SK-N-SH (cell line): Measurements from ENCODE around the gene RCCD1.

Source experiments
- EP300 ChIP-seq, 2 experiments: IDR thresholded peaks; 2 replicates each; pipeline versions ENCODE4 v1.4.0 to v1.6.1; 2012; ENCODE audit warnings: borderline replicate concordance in 1 of 2, low read depth in 1 of 2, low read length in 1 of 2
- GABPA ChIP-seq: IDR thresholded peaks from 2 replicates; pipeline ENCODE4 v1.4.0; 2012; ENCODE audit warnings: low read depth, mild to moderate bottlenecking
- JUND ChIP-seq: IDR thresholded peaks from 2 replicates; pipeline ENCODE4 v1.4.0; 2012
- MEF2A ChIP-seq: IDR thresholded peaks from 2 replicates; pipeline ENCODE4 v1.4.0; 2012; ENCODE audit warnings: low read depth, borderline replicate concordance
- POLR2AphosphoS5 ChIP-seq: IDR thresholded peaks from 2 replicates; pipeline ENCODE4 v1.6.1; 2012; ENCODE audit warnings: low read depth, low read length
- RFX5 ChIP-seq: IDR thresholded peaks from 2 replicates; pipeline ENCODE4 v1.6.1; 2012; ENCODE audit warnings: mild to moderate bottlenecking, improper control_type of control experiment, low read length
- SMC3 ChIP-seq: IDR thresholded peaks from 2 replicates; pipeline ENCODE4 v1.6.1; 2012; ENCODE audit warnings: low read depth, low read length, improper control_type of control experiment
- TEAD4 ChIP-seq: IDR thresholded peaks from 2 replicates; pipeline ENCODE4 v1.4.0; 2012; ENCODE audit warnings: mild to moderate bottlenecking, borderline replicate concordance; ENCODE audit not compliant: insufficient read depth
- YY1 ChIP-seq: IDR thresholded peaks from 2 replicates; pipeline ENCODE4 v1.4.0; 2012; ENCODE audit warnings: low read depth, mild to moderate bottlenecking
- ZBTB33 ChIP-seq: IDR thresholded peaks from 2 replicates; pipeline ENCODE4 v1.4.0; 2012; ENCODE audit warnings: low read depth, borderline replicate concordance
- TF ChIP-seq, protein P1 (sequence below): IDR thresholded peaks from 2 replicates; pipeline ENCODE4 v1.6.1; 2012; ENCODE audit warnings: mild to moderate bottlenecking, low read depth, low read length, moderate library complexity
- TF ChIP-seq, protein P2 (sequence below): fragments of 200-600 bp; sonication (generic); IDR thresholded peaks from 2 replicates; pipeline ENCODE4 v1.6.1; 2017; ENCODE audit warnings: antibody characterized with exemption, mild to moderate bottlenecking, moderate library complexity

- TF ChIP-seq, protein P1, sequence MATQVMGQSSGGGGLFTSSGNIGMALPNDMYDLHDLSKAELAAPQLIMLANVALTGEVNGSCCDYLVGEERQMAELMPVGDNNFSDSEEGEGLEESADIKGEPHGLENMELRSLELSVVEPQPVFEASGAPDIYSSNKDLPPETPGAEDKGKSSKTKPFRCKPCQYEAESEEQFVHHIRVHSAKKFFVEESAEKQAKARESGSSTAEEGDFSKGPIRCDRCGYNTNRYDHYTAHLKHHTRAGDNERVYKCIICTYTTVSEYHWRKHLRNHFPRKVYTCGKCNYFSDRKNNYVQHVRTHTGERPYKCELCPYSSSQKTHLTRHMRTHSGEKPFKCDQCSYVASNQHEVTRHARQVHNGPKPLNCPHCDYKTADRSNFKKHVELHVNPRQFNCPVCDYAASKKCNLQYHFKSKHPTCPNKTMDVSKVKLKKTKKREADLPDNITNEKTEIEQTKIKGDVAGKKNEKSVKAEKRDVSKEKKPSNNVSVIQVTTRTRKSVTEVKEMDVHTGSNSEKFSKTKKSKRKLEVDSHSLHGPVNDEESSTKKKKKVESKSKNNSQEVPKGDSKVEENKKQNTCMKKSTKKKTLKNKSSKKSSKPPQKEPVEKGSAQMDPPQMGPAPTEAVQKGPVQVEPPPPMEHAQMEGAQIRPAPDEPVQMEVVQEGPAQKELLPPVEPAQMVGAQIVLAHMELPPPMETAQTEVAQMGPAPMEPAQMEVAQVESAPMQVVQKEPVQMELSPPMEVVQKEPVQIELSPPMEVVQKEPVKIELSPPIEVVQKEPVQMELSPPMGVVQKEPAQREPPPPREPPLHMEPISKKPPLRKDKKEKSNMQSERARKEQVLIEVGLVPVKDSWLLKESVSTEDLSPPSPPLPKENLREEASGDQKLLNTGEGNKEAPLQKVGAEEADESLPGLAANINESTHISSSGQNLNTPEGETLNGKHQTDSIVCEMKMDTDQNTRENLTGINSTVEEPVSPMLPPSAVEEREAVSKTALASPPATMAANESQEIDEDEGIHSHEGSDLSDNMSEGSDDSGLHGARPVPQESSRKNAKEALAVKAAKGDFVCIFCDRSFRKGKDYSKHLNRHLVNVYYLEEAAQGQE: no peak
- TF ChIP-seq, protein P2, sequence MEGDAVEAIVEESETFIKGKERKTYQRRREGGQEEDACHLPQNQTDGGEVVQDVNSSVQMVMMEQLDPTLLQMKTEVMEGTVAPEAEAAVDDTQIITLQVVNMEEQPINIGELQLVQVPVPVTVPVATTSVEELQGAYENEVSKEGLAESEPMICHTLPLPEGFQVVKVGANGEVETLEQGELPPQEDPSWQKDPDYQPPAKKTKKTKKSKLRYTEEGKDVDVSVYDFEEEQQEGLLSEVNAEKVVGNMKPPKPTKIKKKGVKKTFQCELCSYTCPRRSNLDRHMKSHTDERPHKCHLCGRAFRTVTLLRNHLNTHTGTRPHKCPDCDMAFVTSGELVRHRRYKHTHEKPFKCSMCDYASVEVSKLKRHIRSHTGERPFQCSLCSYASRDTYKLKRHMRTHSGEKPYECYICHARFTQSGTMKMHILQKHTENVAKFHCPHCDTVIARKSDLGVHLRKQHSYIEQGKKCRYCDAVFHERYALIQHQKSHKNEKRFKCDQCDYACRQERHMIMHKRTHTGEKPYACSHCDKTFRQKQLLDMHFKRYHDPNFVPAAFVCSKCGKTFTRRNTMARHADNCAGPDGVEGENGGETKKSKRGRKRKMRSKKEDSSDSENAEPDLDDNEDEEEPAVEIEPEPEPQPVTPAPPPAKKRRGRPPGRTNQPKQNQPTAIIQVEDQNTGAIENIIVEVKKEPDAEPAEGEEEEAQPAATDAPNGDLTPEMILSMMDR: no peak
- TF ChIP-seq SMC3: no peak
- no peak for TF ChIP-seq POLR2AphosphoS5
- no peak for TF ChIP-seq YY1
- TF ChIP-seq MEF2A: no peak
- no peak for TF ChIP-seq JUND
- TF ChIP-seq GABPA: no peak
- TF ChIP-seq EP300 (IDR thresholded peaks at IDR 0.05; ENCODE audit: borderline replicate concordance in 1 of 2, low read depth in 1 of 2, low read length in 1 of 2): no peak
- TF ChIP-seq RFX5: no peak
- TF ChIP-seq TEAD4: no peak
- no peak for TF ChIP-seq ZBTB33
Measured at GRCh38 chr15:90950676-90951075, 4.0 kb upstream of the RCCD1 start.
